Activated T-cell treated with anti-CD3 and anti-CD28 coated beads, Interleukin-2, amount 50 U/mL, for 24 hours (primary cell): ENCODE results near the gene TRNAU1AP.
"Not testable (repeated sequence)": the region's sequence is repeated elsewhere in the genome, so short reads cannot be mapped to it uniquely, and the experiment has no call there.

Experiments used
- DNase-seq: peaks from one replicate; pipeline ENCODE4 v3.0.0-alpha.2; 2020
- H3K27ac Mint-ChIP-seq: 2 replicates; pipeline ENCODE4 v1.8.0; 2020; ENCODE audit warnings: mild to moderate bottlenecking, mixed read lengths
- H3K27me3 Mint-ChIP-seq: 2 replicates; pipeline ENCODE4 v1.8.0; 2020; ENCODE audit warnings: mixed read lengths
- H3K36me3 Mint-ChIP-seq: 2 replicates; pipeline ENCODE4 v1.8.0; 2020; ENCODE audit warnings: low read depth, mixed read lengths
- H3K4me1 Mint-ChIP-seq: 2 replicates; pipeline ENCODE4 v1.8.0; 2020; ENCODE audit warnings: low read depth, mixed read lengths
- H3K4me3 Mint-ChIP-seq: 2 replicates; pipeline ENCODE4 v1.8.0; 2020; ENCODE audit warnings: mild to moderate bottlenecking, moderate library complexity, mixed read lengths
- H3K9me3 Mint-ChIP-seq: 2 replicates; pipeline ENCODE4 v1.8.0; 2020; ENCODE audit warnings: mixed read lengths

TRNAU1AP gene

GRCh38 chr1:28552758-28553663 lies at the start of gene TRNAU1AP:
Gene TRNAU1AP, plus strand, starts transcription at chr1:28553085. Its CDS starts 26 bp downstream, at chr1:28553111.
- Mint-ChIP-seq H3K27me3 (no peaks in the 10 kb centered on the region), H3K27ac (peak within 1 kb of the TSS; percentile 98), H3K36me3 (peaks cover 42% of the 10 kb centered on the region), H3K4me3 (peak within 1 kb of the TSS; percentile 99), H3K9me3 (no peaks in the 10 kb centered on the region), H3K4me1 (peaks cover 25% of the 10 kb centered on the region)
- DNase-seq, result peak; percentile 97

DNA sequence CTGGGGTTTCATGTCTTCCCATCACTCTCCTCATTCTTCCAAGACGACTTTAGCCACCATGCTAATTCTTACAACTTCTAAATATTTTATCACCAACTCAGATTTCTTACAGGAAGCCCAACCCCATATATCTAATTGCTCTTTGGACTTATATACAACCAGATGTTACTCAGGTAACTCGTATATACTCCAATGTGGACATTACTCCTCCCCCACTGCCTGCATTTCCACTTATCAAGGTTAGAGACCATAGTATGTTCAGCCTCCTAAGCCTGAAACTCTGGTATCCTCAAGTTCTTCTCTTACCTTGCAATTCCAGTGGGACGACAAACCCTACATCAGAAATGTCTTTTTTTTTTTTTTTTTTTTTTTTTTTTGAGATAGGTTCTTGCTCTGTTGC lies 49.8 kb upstream of the TRNAU1AP start:
- H3K27me3 Mint-ChIP-seq, result peaks cover 2% of the 10 kb centered on the region
- H3K27ac Mint-ChIP-seq, result no peak overlapping the region
- DNase-seq, result no peak
- H3K4me3 Mint-ChIP-seq, result no peak overlapping the region
- H3K36me3 Mint-ChIP-seq, result peaks cover 38% of the 10 kb centered on the region
- no peaks in the 10 kb centered on the region for H3K9me3 Mint-ChIP-seq
- H3K4me1 Mint-ChIP-seq, result peaks cover 12% of the 10 kb centered on the region

- Mint-ChIP-seq H3K27me3 (peaks cover 2% of the 10 kb centered on the region), H3K4me1 (peaks cover 32% of the 10 kb centered on the region), H3K27ac (peak within 1 kb of the TSS; percentile 100), H3K36me3 (peaks cover 55% of the 10 kb centered on the region), H3K9me3 (no peaks in the 10 kb centered on the region), H3K4me3 (peak within 1 kb of the TSS; percentile 96)
- DNase-seq, result peak; percentile 92
These were observed 47.3 kb upstream of the TRNAU1AP start, which contains the start of gene RCC1 for GRCh38 chr1:28505406-28506187. Gene RCC1, plus strand, starts transcription at chr1:28506043. Its CDS starts 23,824 bp downstream, at chr1:28529867.

GRCh38 chr1:28506907-28507246 lies 46.0 kb upstream of the TRNAU1AP start:
- peak overlapping the region; percentile 100 for H3K27ac Mint-ChIP-seq
- H3K9me3 Mint-ChIP-seq, result no peaks in the 10 kb centered on the region
- H3K27me3 Mint-ChIP-seq, result peaks cover 2% of the 10 kb centered on the region
- H3K4me1 Mint-ChIP-seq, result peaks cover 33% of the 10 kb centered on the region
- peaks cover 68% of the 10 kb centered on the region for H3K36me3 Mint-ChIP-seq
- peak overlapping the region; percentile 96 for H3K4me3 Mint-ChIP-seq
- DNase-seq, result no peak

DNA sequence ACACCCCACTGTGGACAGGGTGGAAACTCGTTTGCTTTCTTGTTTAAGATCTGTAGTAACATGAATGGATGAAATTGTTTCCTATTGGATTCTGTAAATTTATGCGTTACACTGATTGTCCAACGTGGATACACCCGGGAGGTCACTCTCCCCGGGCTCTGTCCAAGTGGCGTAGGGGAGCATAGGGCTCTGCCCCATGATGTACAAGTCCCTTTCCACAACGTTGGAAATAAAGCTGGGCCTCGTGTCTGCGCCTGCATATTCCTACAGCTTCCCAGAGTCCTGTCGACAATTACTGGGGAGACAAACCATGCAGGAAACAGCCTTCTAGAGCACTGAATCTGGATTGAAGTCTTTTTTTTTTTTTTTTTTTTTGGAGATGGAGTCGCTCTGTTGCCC lies 45.6 kb upstream of the TRNAU1AP start:
- Mint-ChIP-seq H3K9me3 (no peaks in the 10 kb centered on the region), H3K36me3 (peaks cover 72% of the 10 kb centered on the region), H3K27me3 (peaks cover 2% of the 10 kb centered on the region), H3K4me1 (peaks cover 36% of the 10 kb centered on the region), H3K27ac (peak overlapping the region; percentile 100), H3K4me3 (peak overlapping the region; percentile 96)
- peak; percentile 77 for DNase-seq

DNA sequence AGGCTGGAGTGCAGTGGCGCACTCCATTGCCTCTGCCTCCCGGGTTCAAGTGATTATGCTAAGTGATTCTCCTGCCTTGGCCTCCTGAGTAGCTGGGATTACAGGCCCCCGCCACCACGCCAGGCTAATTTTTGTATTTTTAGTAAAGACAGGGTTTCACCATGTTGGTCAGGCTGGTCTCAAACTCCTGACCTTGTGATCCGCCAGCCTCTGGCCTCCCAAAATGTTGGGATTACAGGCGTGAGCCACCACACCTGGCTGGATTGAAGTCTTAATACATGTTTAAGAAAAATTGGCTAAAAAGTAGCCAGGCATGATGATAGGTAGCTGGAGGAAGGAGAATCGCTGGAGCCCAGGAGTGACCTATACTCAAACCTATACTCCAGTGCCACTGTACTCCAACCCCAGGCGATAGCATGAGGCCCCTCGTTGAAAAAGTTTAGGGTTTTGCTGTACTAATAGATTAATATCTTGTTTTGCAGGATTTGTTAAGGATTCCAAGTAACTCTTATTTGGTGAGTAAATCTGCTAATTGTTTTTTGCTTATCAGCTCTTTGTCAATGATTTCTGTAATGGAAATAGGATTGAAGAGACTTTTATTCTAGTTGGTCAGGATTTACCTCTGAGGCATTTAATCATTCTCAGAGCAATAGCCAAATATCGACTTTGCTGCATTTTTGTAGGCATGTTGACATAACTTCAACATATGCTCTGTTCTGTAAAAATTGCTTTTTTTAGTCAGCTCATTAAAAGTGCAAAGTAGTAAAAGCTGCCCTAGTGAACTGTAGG lies 45.0 kb upstream of the TRNAU1AP start:
- Mint-ChIP-seq H3K9me3 (no peaks in the 10 kb centered on the region), H3K27me3 (peaks cover 2% of the 10 kb centered on the region), H3K36me3 (peaks cover 78% of the 10 kb centered on the region), H3K4me1 (peaks cover 39% of the 10 kb centered on the region), H3K27ac (peak overlapping the region; percentile 100), H3K4me3 (peak overlapping the region; percentile 96)
- peak; percentile 74 for DNase-seq

GRCh38 chr1:28508435-28508754 lies 44.5 kb upstream of the TRNAU1AP start:
- peak; percentile 70 for DNase-seq
- Mint-ChIP-seq H3K36me3 (peaks cover 82% of the 10 kb centered on the region), H3K9me3 (no peaks in the 10 kb centered on the region), H3K27ac (peak overlapping the region; percentile 100), H3K4me1 (peaks cover 39% of the 10 kb centered on the region), H3K4me3 (peak overlapping the region; percentile 96), H3K27me3 (peaks cover 2% of the 10 kb centered on the region)

DNA sequence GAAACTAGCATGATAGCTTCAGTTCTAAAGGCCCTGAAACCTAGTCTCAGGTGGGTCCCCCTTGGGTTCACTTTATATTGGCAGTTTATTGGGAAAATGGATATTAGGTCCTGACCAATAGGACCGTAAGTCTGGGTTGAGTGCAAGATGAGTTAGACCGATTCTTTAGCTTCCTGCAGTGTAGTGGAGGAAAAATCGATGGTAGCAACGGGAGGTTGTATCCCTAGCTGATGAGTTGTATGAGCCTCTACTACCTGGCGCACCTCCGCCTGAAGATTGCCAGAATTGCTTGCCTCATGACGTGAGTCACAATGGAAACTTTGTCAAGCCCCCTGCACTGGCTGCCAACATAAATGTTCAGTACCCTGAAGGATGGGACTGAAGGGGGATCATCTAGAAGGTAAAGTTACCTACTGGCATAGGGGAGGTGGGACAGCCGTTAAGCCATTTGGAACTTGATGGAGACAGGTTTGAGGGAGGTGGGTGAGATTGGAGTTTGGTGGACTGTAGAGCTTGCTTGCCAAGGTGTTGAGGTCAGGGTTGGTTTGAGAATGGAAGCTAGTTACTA lies 43.1 kb upstream of the TRNAU1AP start:
- Mint-ChIP-seq H3K4me3 (peak overlapping the region; percentile 96), H3K27me3 (peaks cover 2% of the 10 kb centered on the region), H3K9me3 (no peaks in the 10 kb centered on the region), H3K36me3 (peaks cover 90% of the 10 kb centered on the region), H3K4me1 (peaks cover 39% of the 10 kb centered on the region), H3K27ac (peak overlapping the region; percentile 100)
- DNase-seq, result peak; percentile 72

DNA sequence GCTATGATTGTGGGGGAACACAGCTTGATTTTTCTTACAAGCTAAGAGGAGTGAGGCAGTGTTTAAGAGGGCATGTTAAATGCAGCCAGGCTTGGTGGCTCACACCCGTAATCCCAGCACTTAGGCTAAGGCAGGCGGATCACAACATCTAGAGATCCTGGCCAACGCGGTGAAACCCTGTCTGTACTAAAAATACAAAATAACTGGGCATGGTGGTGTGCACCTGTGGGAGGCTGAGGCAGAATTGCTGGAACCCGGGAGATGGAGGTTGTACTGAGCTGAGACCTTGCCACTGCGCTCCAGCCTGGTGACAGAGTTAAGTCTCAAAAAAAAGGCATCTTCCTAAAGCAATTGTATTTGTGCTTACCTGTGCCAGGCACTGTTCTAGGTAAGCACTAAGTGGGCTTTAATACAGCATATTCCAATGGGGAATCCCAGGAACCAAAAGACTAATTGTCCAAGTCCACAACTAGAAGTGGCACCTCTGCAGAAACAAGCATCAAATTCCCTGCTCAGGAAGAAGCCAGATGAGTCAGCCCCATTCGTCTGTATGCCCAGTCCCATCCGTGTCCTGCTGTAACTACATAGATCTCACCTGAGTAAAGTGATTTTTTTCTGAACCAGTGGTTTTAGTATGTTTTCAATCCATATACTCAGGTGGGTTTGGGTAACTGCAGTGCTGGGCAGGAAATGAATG lies 42.5 kb upstream of the TRNAU1AP start:
- H3K9me3 Mint-ChIP-seq, result no peaks in the 10 kb centered on the region
- H3K27me3 Mint-ChIP-seq, result peaks cover 2% of the 10 kb centered on the region
- H3K4me1 Mint-ChIP-seq, result peaks cover 37% of the 10 kb centered on the region
- H3K4me3 Mint-ChIP-seq, result peak overlapping the region; percentile 96
- peak; percentile 74 for DNase-seq
- peak overlapping the region; percentile 100 for H3K27ac Mint-ChIP-seq
- peaks cover 87% of the 10 kb centered on the region for H3K36me3 Mint-ChIP-seq

- Mint-ChIP-seq H3K4me1 (peaks cover 33% of the 10 kb centered on the region), H3K27ac (peak overlapping the region; percentile 100), H3K36me3 (peaks cover 82% of the 10 kb centered on the region), H3K4me3 (peak overlapping the region; percentile 96), H3K27me3 (no peaks in the 10 kb centered on the region), H3K9me3 (no peaks in the 10 kb centered on the region)
- DNase-seq, result no peak
These were observed 41.9 kb upstream of the TRNAU1AP start for GRCh38 chr1:28510970-28511440.

DNA sequence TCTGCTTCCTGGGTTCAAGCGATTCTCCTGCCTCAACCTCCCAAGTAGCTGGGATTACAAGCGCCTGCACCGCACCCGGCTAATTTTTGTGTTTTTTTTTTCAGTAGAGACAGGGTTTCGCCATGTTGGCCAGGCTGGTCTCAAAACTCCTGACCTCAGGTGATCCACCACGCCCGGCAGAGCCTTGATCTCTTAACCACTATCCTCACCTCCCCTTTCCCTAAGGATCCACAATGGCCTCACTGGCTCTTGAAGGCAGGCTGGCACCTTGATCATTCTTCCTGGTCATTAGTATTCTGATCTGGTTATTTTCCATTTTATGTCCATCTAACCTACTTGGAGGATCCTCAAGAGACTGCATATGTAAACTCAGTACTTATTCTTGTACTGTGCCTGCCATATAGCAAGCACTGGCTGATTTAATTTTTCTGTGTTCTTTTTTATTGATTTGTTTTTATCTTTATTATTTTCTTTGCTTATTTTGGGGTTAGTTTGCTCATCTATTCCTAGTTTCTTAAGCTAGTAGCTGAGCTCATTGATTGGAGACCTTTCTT lies 40.8 kb upstream of the TRNAU1AP start:
- H3K27me3 Mint-ChIP-seq, result no peaks in the 10 kb centered on the region
- peaks cover 39% of the 10 kb centered on the region for H3K4me1 Mint-ChIP-seq
- DNase-seq, result peak; percentile 58
- H3K27ac Mint-ChIP-seq, result peak overlapping the region; percentile 100
- peak overlapping the region; percentile 96 for H3K4me3 Mint-ChIP-seq
- H3K36me3 Mint-ChIP-seq, result peaks cover 70% of the 10 kb centered on the region
- no peaks in the 10 kb centered on the region for H3K9me3 Mint-ChIP-seq

GRCh38 chr1:28514445-28514933 lies 38.4 kb upstream of the TRNAU1AP start:
- H3K4me1 Mint-ChIP-seq, result peaks cover 47% of the 10 kb centered on the region
- peaks cover 60% of the 10 kb centered on the region for H3K36me3 Mint-ChIP-seq
- peak; percentile 60 for DNase-seq
- not testable (repeated sequence) for H3K27me3 Mint-ChIP-seq, H3K9me3 Mint-ChIP-seq
- H3K4me3 Mint-ChIP-seq, result peak overlapping the region; percentile 96
- peak overlapping the region; percentile 100 for H3K27ac Mint-ChIP-seq

- no peak for DNase-seq
- H3K27me3 Mint-ChIP-seq, result no peaks in the 10 kb centered on the region
- peak overlapping the region; percentile 95 for H3K27ac Mint-ChIP-seq
- peaks cover 45% of the 10 kb centered on the region for H3K4me1 Mint-ChIP-seq
- no peaks in the 10 kb centered on the region for H3K9me3 Mint-ChIP-seq
- peak overlapping the region; percentile 83 for H3K4me3 Mint-ChIP-seq
- H3K36me3 Mint-ChIP-seq, result peaks cover 57% of the 10 kb centered on the region
These were observed 36.3 kb upstream of the TRNAU1AP start for GRCh38 chr1:28516518-28516956.
